Breast epithelium (tissue), 3 donors: Measurements from ENCODE around the gene SLC25A38.

Experiments
- POLR2A ChIP-seq: fragments of 450-650 bp; IDR thresholded peaks from one replicate; pipeline ENCODE4 v1.6.1; 2016; ENCODE audit warnings: antibody characterized with exemption, mild to moderate bottlenecking, moderate library complexity
- POLR2AphosphoS5 ChIP-seq, 3 donors: sonication (generic); formaldehyde crosslinking; IDR thresholded peaks; one replicate each; pipeline ENCODE4 v1.6.1; 2017; ENCODE audit warnings: antibody characterized with exemption in 3 of 3
- TF ChIP-seq, protein P1 (sequence below), 3 donors: fragments of 450-650 bp; IDR thresholded peaks; one replicate each; pipeline ENCODE4 v1.5.1; 2016 to 2017; ENCODE audit warnings: antibody characterized with exemption in 3 of 3, mild to moderate bottlenecking in 3 of 3, moderate library complexity in 3 of 3

DNA sequence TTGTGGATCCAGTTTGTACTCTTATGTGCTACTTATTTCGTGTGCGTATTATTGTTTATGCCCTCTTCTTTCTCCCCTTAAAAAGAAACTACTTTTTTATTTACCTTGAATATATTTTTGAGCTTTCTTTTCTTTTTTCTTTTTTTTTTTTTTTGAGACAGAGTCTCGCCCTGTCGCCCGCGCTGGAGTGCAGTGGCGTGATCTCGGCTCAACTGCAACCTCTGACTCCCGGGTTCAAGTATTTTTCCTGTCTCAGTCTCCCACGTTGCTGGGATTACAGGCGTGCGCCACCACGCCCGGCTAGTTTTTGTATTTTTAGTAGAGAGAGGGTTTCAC lies 1.5 kb downstream of the SLC25A38 start:
- TF ChIP-seq, protein P1, sequence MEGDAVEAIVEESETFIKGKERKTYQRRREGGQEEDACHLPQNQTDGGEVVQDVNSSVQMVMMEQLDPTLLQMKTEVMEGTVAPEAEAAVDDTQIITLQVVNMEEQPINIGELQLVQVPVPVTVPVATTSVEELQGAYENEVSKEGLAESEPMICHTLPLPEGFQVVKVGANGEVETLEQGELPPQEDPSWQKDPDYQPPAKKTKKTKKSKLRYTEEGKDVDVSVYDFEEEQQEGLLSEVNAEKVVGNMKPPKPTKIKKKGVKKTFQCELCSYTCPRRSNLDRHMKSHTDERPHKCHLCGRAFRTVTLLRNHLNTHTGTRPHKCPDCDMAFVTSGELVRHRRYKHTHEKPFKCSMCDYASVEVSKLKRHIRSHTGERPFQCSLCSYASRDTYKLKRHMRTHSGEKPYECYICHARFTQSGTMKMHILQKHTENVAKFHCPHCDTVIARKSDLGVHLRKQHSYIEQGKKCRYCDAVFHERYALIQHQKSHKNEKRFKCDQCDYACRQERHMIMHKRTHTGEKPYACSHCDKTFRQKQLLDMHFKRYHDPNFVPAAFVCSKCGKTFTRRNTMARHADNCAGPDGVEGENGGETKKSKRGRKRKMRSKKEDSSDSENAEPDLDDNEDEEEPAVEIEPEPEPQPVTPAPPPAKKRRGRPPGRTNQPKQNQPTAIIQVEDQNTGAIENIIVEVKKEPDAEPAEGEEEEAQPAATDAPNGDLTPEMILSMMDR (IDR thresholded peaks at IDR 0.05), result no peak
- TF ChIP-seq POLR2A (no peak), POLR2AphosphoS5 (IDR thresholded peaks at IDR 0.05) (no peak)
